HG03159 (cell line): ENCODE measurements around the gene QTRT2.

Source experiments
- ATAC-seq: cut with Tn5 transposase; IDR thresholded peaks from one replicate; pipeline ENCODE4 v1.9.1; 2021; ENCODE audit warnings: mild to moderate bottlenecking, moderate library complexity; ENCODE audit not compliant: unreplicated experiment

The QTRT2 gene

DNA sequence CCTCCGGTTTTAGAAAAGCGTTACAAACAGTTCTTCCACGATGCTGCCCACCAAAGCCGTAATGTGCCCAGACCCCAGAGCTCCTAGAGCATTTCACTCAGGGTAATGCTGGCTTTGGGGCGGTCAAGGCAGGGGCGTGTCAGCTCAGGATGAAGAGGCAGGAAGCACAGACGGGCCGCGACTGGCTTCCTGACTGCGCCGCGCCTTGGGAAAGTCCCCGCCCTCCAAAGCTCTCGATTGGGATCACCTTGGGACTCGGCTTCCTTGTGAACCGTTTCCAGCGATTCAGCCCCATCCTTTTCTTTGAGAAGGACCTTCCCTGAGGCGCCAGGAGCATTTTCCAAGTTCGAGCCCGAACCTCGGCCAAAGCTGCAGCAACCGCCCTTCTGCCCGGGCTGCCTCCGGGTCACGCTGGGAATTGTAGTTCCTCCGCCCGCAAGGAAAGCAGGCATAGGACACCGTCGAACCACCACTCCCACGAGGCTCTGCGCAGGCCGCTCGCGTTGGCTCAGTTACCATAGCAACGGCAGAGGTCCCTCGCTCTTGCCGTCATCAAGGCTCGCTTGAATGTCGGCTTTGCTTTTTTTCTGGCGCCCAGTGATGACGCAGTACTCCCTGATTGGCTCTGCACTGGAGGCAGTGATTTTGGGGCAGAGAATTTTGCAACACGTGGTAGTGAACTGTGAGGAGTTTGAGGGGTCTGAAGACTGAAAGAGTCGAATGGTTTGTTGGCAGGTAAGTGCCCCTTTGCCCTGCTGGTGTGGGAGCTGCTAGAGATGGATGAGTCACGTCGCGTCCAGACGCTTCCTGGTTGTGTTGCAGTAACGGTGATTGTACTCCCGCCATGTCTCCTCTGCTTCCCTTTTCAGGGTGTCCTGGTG, at the start of gene QTRT2, which contains the start of gene CCDC191:
Gene QTRT2, plus strand, starts transcription at position 608 of the 881 bp plus-strand sequence. CDS start 8,521 bp downstream, outside the sequence.
Gene CCDC191, minus strand, starts transcription at position 397 of the 881 bp plus-strand sequence. Its CDS starts 60 bp downstream, at position 337.
- ATAC-seq = peak; percentile 96

DNA sequence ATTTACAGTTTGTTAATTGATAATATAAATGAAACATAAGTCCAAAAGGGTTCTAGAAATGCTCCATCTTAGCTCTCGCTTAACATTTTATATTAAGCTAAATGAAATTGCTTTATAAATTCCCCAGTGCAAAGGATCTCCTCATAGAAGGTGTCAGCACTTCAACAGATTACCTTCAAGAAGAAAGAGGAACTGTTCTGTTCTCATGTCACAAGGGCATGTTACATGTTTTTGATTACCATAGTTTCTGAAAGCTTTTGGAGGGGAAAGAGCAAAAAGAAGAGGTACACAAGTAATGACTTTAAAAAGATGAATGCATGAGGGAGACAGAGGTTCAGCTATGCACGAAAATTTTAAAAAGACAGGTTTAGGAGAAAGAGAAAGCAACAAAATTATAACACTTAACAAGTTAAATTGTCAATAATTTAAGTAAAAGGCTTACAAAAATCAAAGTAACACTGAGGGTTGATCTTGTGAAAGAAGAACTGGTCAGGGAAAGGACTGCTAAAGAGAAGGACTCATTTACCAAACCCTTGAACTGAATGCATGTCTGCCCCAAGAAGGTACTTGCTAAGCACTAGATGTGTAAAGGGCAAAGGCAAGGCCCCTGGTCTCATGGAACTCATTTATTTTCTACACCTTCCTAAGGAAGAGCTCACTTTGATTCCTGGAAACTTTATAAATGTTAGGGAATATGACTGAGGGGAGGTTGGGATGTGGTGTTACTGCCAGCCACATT, 45.3 kb upstream of the QTRT2 start:
- peak; percentile 85 for ATAC-seq

DNA sequence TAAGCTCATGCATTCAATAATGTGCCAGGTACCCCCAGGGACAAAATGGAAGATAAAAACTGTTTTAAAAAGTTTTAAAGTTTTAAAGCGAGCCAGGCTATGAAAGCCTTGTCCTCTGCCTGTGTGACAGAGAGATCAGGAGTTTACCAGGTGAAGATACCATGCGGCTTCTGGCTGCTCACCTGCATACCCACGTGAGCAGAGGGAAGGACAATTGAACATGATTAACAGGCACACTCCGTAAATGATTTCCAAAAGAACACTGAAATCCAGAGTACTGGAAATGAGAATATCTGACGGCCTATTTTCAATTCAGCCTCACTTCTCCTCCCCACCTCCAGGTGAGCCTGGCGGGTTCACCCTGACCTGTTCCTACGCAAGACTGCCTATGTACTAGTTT, 42.3 kb upstream of the QTRT2 start:
- no peak for ATAC-seq

DNA sequence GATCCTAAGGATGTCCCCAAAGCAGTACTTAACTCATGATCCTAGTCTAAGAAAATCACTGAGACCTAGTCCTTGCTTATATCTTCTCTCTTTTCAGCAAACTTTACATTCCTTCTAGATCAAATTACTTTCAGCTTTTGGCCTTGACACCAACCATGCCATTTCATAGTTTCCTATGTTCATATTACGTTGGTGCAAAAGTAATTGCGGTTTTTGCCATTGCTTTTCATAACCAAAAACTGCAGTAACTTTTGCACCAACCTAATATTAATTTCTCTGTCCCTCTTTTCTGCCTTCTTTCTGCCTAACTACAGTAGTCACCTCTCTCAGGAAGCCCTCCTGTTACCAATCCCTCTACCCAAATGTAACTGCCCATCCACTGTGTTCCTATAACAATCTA, 37.1 kb upstream of the QTRT2 start:
- ATAC-seq = no peak

DNA sequence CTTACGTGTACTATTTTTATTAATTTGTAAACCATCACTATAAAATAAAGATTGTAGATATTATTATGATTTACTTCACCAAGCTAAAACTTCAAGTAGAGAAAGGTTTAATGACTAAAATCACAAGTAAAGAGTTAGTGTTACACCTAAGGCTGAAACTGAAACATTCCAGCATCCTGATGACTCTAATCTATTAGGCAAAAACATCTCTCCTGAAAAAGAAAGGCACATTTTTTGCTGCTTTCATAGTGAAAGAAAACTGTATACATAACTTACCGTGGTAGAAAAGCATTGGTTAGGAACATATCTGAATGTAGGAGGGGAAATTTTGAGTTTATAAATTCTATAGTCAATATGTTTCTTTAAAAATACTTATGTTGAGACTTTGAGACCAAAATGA, 35.6 kb upstream of the QTRT2 start:
- no peak for ATAC-seq

DNA sequence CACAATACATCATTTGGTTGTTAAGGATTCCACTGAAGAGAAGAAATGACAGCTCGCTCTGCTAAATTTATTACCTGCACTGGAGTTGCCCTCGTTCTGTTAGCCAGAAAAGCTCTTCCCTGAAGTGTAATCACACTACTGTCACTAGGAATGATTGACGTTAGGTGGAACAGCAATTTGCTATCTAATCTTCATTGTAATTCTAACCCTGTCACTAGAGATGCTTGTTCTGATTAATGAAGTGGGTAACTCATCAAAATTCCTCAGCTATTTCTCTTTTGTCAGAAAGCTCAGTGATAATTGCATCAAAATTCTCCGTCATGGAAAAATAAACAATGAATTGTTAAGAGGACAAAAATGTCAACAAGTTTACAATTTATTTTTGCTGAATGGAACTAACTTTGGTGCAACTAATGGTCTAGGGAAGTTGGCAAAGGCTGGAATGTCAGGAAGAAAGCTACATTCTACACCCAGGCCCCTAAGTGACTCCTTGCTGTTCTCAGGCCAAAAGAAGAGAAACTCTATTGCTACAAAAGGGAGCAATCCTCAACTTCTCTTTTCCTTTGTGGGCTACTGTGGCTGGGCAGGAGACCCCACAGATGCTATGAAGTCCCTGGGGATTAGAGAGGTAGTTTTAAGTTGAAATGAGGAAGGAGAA, 34.3 kb upstream of the QTRT2 start:
- no peak for ATAC-seq

DNA sequence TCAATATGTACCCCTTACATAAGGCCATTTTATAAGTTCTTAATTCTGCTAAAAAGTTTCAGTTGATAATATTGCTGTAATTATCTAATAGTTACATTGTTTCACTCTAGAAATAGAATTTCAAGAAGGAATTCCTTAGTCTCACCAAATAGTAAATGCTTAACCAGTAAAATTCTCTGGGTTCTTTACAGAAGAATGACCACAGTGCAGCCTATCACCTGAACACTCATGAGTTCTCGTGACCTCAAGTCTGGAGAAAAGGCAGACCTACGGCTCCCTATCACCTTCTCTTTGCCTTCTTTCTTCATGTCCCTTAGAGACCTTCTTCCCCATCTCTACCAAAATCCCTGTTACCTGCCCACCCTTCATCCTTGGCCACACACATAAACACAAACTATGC, 31.1 kb upstream of the QTRT2 start:
- no peak for ATAC-seq

DNA sequence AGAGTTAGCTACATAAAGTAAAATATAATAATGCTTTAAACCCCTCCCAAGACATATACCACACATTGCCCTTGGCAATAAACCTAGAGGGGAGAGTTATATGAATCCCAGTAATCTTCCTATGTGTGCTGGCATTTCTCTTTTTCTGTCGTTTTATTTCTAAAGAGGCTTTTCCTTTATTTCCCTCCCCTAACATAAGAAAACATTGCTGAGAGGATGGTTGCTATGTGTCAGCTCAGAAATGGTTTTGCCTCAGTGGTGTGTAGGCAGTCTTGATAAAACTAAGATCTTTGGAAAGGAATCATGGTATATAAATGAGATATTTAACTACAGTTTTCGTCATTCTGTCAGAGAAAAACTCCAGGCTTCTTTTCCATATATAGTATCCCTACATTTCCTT, 30.2 kb upstream of the QTRT2 start:
- ATAC-seq = no peak

DNA sequence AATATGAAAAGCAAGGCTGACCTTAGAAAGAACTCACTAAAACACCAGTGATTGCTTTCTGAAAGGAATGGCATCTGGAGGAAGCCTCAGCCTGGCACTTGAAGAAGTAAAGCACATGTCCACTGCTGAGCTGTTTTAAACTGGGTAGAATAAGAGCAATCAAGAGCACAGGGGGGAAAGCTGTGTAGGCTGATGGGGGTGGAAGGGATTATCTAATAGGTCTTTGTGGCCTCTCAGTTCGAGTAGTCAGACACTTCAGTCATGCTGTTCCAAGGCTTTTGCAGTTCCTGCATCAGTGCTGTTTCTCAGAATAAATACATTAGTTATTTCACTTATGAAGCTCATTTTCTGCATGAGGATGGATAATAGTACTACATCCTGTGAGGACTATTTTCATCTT, 22.8 kb upstream of the QTRT2 start:
- ATAC-seq = no peak

DNA sequence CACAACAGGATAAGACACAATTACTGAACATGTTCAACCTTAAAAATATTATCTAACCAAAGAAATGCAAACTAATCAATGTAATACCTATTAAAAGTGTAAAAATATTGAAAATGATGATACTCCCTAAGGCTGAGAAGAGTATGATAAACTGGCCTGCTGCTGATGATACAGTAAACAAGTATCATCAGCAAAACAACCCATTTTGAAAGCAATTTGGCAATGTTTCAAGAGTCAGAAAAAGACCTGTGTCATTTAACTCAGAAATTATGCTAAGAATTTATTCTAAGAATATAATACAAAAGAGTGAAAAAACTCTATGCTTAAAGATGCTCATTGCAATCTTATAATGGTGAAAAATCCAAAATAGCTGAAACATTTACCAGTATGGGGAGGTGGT, 22.3 kb upstream of the QTRT2 start:
- no peak for ATAC-seq

DNA sequence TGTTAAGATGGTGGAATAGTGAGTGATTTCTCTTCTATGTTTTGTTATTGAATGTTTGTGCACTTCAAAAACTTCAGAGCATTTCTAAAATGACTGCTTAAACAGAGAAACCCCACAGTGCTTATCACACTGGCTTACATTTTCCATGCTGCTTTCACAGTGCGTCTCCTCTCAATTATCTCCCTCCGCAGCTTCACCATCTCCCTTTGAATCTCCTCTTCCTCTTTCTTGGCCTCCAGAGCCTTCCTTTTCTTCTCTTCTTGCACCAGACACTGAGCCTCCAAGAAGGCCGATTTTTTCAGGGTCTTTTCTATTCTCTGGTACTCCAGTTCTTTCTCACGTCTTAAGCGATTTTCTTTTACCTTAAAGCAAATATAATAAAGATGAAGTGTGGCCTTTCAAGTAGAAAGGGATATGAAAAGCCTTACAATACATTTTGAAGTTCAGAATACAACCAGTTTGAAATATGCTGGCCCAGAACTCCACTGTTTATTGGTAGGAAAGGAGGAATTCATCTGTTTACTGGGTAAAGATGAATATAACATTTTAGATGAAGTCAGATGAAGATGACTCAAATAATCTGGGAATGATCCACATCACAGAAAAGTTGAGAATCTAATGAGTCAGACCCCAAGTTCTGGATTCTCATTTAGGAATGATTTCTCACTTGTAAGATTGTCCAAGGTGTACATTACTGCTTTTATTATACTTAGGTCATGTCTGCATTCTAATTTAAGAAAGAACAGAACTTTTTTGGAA, 21.6 kb upstream of the QTRT2 start:
- ATAC-seq = no peak

DNA sequence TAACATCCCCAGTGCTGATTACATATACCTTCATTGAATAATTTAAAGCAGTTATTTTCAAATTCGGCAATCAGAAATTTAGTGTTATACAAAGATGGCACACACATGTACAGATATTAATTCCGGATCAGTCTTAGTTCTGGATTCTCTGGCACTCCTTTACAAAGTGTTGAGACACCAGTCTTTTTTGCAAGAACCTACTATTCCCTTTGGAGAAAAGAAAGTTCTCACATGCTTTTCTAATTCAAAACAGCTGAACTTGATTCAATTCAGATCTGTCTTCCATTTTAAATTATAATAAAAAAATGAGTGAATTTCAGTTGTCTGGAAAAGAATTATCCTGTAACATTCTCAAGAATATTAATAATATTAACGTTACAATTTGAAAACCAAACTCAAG, 20.6 kb upstream of the QTRT2 start:
- no peak for ATAC-seq

DNA sequence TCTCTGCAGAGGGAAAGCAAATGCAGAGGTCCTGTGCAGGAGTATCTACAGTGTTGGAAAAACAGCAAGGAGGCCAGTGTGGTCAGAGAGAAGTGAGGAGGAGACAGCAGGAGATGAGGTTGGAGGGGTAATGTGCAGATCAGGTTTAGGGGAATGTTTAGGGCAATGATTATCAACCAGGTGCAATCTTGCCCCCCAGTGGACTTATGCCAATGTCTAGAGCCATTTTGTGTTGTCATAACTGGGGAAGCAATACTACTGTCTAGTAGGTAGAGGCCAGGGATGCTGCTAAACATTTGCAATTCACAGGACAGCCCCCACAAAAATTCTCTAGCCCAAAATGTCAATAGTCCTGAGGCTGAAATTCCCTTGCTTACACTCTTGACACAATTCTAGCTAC, 13.3 kb upstream of the QTRT2 start:
- no peak for ATAC-seq

DNA sequence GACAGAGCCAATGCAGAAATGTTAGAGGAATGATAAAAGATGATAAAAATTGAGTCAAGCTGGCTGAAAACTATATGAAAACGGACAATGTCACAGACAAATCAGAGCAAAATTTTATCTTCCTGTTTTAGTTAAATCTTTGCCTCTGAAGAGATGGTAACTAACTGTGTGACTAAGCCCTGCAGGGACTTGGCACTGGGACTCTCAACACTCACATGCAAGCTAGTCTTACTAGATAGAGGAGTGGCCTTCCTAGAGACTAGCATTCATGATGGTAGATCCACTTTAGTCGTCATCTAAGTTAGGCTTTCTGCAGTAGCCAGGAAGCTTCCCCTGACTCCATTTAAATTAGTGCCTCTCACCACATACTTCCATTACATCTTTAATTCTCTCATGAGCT, 4.3 kb upstream of the QTRT2 start:
- ATAC-seq = no peak

DNA sequence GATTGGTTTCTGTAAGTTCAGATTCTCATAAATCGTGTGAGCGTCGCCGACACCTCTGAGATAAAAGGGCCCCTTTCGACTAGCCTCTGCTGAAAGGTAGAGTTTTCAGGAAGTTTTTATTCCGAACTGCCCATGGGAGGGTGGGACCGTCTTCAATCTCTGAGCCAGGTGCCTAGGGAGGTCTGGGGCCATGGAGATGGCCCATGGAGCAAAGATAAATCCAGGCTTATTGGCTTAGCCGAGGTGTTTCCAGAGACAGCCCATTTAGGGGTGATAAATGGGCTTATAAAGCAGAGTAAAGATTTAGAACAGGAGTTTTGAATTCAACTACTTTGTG, 442 bp downstream of the QTRT2 start:
- peak; percentile 14 for ATAC-seq

DNA sequence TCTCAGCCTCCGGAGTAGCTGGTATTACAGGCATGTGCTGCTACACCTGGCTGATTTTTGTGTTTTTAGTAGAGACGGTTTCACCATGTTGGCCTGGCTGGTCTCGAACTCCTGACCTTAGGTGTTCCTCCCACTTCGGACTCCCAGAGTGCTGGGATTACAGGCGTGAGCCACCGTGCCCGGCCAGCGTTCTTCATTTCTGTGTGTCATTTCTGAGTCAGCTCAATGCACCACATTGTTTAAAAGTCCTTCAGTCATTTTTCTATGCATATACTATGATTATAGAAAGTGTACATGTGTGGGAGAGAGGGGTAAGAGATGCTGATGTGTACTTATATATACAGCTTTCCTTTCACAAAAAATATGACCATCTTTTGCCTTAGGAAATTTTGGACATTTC, 2.1 kb downstream of the QTRT2 start:
- no peak for ATAC-seq

DNA sequence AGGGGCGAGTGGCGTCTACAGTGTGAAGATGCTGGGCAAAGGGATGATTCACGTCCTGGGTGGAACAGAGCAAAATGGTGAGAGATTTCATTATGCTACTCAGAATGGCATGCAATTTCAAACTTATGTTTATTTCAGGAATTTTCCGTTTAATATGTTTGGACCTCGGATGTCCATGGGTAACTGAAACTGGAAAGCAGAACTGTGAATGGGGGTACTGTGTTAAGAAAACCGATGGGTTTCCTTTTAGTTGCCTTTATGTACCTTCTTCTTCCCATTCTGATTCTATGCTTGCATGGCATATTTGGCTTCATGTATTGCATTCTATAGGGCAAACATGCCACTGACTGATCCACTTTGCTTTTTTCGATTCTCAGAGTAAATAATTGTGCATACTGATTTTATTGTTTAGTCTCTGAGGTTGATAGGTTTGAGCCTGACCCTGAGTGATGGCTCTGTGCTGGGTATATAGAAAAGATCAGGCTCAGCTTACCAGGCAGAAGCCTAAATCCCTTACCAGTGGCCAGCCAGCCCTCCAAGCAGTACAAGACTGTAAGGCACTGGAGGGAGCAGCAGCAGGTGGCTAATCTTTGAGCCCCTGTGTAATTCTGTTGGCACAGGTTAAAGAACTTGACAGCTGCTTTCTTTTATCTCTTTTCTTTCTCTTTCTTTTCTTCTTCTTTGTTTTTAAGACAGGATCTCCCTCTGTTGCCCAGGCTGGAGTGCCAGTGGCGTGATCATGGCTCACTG, 4.5 kb downstream of the QTRT2 start:
- no peak for ATAC-seq

DNA sequence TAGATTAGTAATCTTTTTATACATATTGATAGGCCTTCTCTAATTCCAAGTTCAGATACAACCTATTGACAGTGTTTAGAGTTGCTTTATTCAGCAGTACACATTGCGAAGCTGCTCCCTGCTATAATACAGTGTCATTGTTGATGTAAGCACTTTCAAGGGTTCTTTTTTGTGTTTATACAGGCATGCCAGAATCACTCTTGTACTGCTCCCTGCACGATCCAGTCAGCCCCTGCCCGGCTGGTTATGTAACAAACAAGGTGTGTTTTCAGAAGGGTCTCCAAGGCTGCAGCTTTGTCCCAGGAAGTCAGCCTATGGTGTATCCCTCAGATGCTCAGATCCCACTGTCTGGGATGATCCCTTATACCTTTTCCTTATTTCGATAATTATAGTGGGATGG, 11.3 kb downstream of the QTRT2 start:
- no peak for ATAC-seq

DNA sequence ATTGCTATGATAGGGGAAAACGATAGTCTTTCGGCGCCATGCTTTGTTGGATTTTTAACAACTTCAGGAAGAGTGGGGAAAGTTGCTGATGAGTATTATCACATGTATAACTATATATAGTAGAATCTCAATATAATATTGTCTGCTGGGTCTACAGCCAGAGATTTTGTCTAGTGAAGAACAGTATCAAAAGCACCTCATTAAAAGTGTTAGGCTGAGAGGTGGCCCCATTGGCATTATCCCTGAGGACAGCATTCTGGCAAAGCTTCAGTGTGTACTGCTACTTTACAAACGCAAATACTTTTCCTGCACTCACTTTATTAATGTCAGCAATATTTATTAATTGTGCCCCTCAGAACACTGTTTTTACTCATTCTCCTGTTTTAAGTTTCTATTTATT, 11.8 kb downstream of the QTRT2 start:
- ATAC-seq = no peak

DNA sequence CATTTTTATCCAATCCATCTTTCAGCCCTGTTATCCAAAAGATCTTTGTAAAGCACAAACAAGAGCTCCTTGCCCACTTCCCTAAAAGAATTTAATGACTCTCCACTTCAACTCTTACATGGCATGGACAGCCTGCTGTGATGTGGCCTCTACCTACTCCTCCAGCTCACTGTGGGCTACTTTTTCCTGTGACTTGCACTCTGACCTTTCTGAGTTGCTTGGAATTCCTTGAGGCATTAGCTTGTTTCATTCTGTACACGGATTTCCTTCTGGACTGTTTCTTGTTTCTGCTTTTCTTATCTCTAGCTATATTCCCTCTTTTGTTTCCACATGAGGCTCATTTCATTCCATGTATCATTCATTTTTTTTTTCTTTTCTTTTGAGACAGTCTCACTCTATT, 15.2 kb downstream of the QTRT2 start:
- ATAC-seq = no peak
